Large intestine (tissue), 3 donors: Measurements from ENCODE around the gene CLSTN3. TPM values are rescaled to one million over a fixed set of nuclear protein-coding genes. Genes with fewer than 3 reads are reported as not detected.

Source experiments
- DNase-seq, 2 donors: peaks; one replicate each; pipeline versions ENCODE4 v3.0.0 to v3.0.0-alpha.2; 2013
- H3K27ac ChIP-seq: one replicate; pipeline ENCODE4 v1.5.1; 2013; ENCODE audit warnings: low read length
- H3K27me3 ChIP-seq: 2 replicates; pipeline ENCODE4 v1.6.1; 2013; ENCODE audit warnings: low read length; ENCODE audit not compliant: control insufficient read depth, insufficient read depth
- H3K36me3 ChIP-seq: 2 replicates; pipeline ENCODE4 v1.6.1; 2013; ENCODE audit warnings: low read length; ENCODE audit not compliant: control insufficient read depth, insufficient read depth
- H3K4me1 ChIP-seq: one replicate; pipeline ENCODE4 v1.6.1; 2013; ENCODE audit warnings: low read length; ENCODE audit not compliant: control insufficient read depth, insufficient read depth
- H3K4me3 ChIP-seq: one replicate; pipeline ENCODE4 v1.5.1; 2013; ENCODE audit warnings: low read length
- H3K9me3 ChIP-seq: one replicate; pipeline ENCODE4 v1.6.1; 2013; ENCODE audit warnings: mild to moderate bottlenecking, low read depth, low read length, moderate library complexity; ENCODE audit not compliant: control insufficient read depth
- WGBS: methylation state at CpG from one replicate; pipeline ENCODE4 v1.1.5; 2013; ENCODE audit warnings: low lambda C conversion rate; ENCODE audit not compliant: insufficient coverage; 5-methylcytosine and 5-hydroxymethylcytosine counted together
- polyA plus RNA-seq: library from polyadenylated mRNA; unstranded; fragments of 120-200 nt; gene quantifications from one replicate; pipeline ENCODE4 v1.2.1, GENCODE V29; 2013

CLSTN3 gene
- polyA plus RNA-seq, 1 donor: 71.7 TPM

GRCh38 chr12:7125632-7126227 is 4.4 kb upstream of the CLSTN3 start:
- no peak for DNase-seq
- Histone ChIP-seq H3K4me3 (no peak overlapping the region), H3K27me3 (no peaks in the 10 kb centered on the region), H3K9me3 (no peaks in the 10 kb centered on the region), H3K4me1 (peaks cover 38% of the 10 kb centered on the region), H3K36me3 (peaks cover 3% of the 10 kb centered on the region), H3K27ac (no peak overlapping the region)
- WGBS: 100% methylated on average over 1 of the region's 4 CpGs

GRCh38 chr12:7127916-7128626 is 2.1 kb upstream of the CLSTN3 start:
- H3K36me3 ChIP-seq: no peaks in the 10 kb centered on the region
- no peaks in the 10 kb centered on the region for H3K9me3 ChIP-seq
- H3K27me3 ChIP-seq: no peaks in the 10 kb centered on the region
- no peak overlapping the region for H3K4me3 ChIP-seq
- no peak overlapping the region for H3K27ac ChIP-seq
- WGBS: 14% methylated on average over 1 of the region's 17 CpGs
- DNase-seq: peak in 1 of 2 donors; percentile 43
- H3K4me1 ChIP-seq: peaks cover 47% of the 10 kb centered on the region

GRCh38 chr12:7128681-7129286 is 1.4 kb upstream of the CLSTN3 start, which contains the start of gene RBP5:
RBP5 (minus strand) TSS chr12:7128889; CDS start chr12:7128775, 114 bp downstream.
- peaks cover 6% of the 10 kb centered on the region for H3K36me3 ChIP-seq
- WGBS: no CpG with 5 or more reads among the region's 7 CpGs
- peaks cover 41% of the 10 kb centered on the region for H3K4me1 ChIP-seq
- peak within 1 kb of the TSS; percentile 74 for H3K27ac ChIP-seq
- H3K27me3 ChIP-seq: no peaks in the 10 kb centered on the region
- DNase-seq: peak in 1 of 2 donors; percentile 39
- H3K4me3 ChIP-seq: peak within 1 kb of the TSS; percentile 81
- H3K9me3 ChIP-seq: no peaks in the 10 kb centered on the region

- DNase-seq: peak in 1 of 2 donors; percentile 46
- H3K4me3 ChIP-seq: peak overlapping the region; percentile 81
- no CpG with 5 or more reads among the region's 19 CpGs for WGBS
- H3K36me3 ChIP-seq: peaks cover 12% of the 10 kb centered on the region
- peak overlapping the region; percentile 74 for H3K27ac ChIP-seq
- no peaks in the 10 kb centered on the region for H3K9me3 ChIP-seq
- H3K4me1 ChIP-seq: peaks cover 42% of the 10 kb centered on the region
- no peaks in the 10 kb centered on the region for H3K27me3 ChIP-seq
Measured at GRCh38 chr12:7129287-7129871, 792 bp upstream of the CLSTN3 start.

- H3K4me3 ChIP-seq: peak overlapping the region; percentile 81
- no peaks in the 10 kb centered on the region for H3K9me3 ChIP-seq
- peaks cover 47% of the 10 kb centered on the region for H3K4me1 ChIP-seq
- H3K27me3 ChIP-seq: no peaks in the 10 kb centered on the region
- WGBS: 2% methylated on average over 5 of the region's 32 CpGs
- peak in 1 of 2 donors; percentile 71 for DNase-seq
- peak overlapping the region; percentile 77 for H3K27ac ChIP-seq
- H3K36me3 ChIP-seq: peaks cover 26% of the 10 kb centered on the region
Measured at GRCh38 chr12:7130701-7131501, 730 bp downstream of the CLSTN3 start.

- Histone ChIP-seq H3K27me3 (no peaks in the 10 kb centered on the region), H3K36me3 (peaks cover 32% of the 10 kb centered on the region), H3K4me1 (peaks cover 47% of the 10 kb centered on the region), H3K9me3 (no peaks in the 10 kb centered on the region), H3K4me3 (peak overlapping the region; percentile 81), H3K27ac (no peak overlapping the region)
- DNase-seq: peak in 1 of 2 donors; percentile 25
- no CpG with 5 or more reads among the region's 7 CpGs for WGBS
Measured at GRCh38 chr12:7131502-7131866, 1.3 kb downstream of the CLSTN3 start.

- no CpG with 5 or more reads among the region's 12 CpGs for WGBS
- no peaks in the 10 kb centered on the region for H3K27me3 ChIP-seq
- H3K27ac ChIP-seq: no peak overlapping the region
- H3K36me3 ChIP-seq: peaks cover 52% of the 10 kb centered on the region
- DNase-seq: peak; percentile 63 to 82
- peaks cover 28% of the 10 kb centered on the region for H3K4me1 ChIP-seq
- no peaks in the 10 kb centered on the region for H3K9me3 ChIP-seq
- H3K4me3 ChIP-seq: no peak overlapping the region
Measured at GRCh38 chr12:7134396-7135166, 4.4 kb downstream of the CLSTN3 start.

GRCh38 chr12:7136071-7136470 is 5.9 kb downstream of the CLSTN3 start:
- no peak for DNase-seq
- Histone ChIP-seq H3K4me1 (peaks cover 21% of the 10 kb centered on the region), H3K9me3 (no peaks in the 10 kb centered on the region), H3K27ac (no peak overlapping the region), H3K36me3 (peaks cover 57% of the 10 kb centered on the region), H3K4me3 (no peak overlapping the region), H3K27me3 (no peaks in the 10 kb centered on the region)
- no CpG with 5 or more reads among the region's 7 CpGs for WGBS

GRCh38 chr12:7136676-7137075 is 6.5 kb downstream of the CLSTN3 start:
- Histone ChIP-seq H3K27ac (no peak overlapping the region), H3K4me1 (peaks cover 15% of the 10 kb centered on the region), H3K4me3 (no peak overlapping the region), H3K27me3 (no peaks in the 10 kb centered on the region), H3K36me3 (peaks cover 61% of the 10 kb centered on the region), H3K9me3 (no peaks in the 10 kb centered on the region)
- no peak for DNase-seq
- no CpG with 5 or more reads among the region's 3 CpGs for WGBS
